Astrocyte (in vitro differentiated cells and primary cell): ENCODE measurements around the gene COBL. TPM values are rescaled to one million over a fixed set of nuclear protein-coding genes. Genes with fewer than 3 reads are reported as not detected.

Experiments used
- DNase-seq: peaks from one replicate; pipeline ENCODE4 v3.0.0-alpha.2; 2010; ENCODE audit warnings: low read depth
- FAIRE-seq: peaks from 2 replicates; lab custom pipeline; 2011; peaks lifted over from hg19 to GRCh38; lab: Jason Lieb, UNC
- H2AFZ ChIP-seq: 2 replicates; pipeline ENCODE4 v1.6.0; 2012; ENCODE audit warnings: low read depth, low read length, inconsistent platforms
- H3K27ac ChIP-seq: 2 replicates; pipeline ENCODE4 v1.5.1; 2011; ENCODE audit warnings: low read depth, low read length, inconsistent platforms
- H3K27me3 ChIP-seq: 2 replicates; pipeline ENCODE4 v1.6.0; 2011; ENCODE audit warnings: low read length, inconsistent platforms; ENCODE audit not compliant: insufficient read depth
- H3K36me3 ChIP-seq: 2 replicates; pipeline ENCODE4 v1.5.1; 2011; ENCODE audit warnings: low read length, inconsistent platforms; ENCODE audit not compliant: insufficient read depth
- H3K4me1 ChIP-seq: 2 replicates; pipeline ENCODE4 v1.5.1; 2011; ENCODE audit warnings: low read length, inconsistent platforms; ENCODE audit not compliant: insufficient read depth
- H3K4me2 ChIP-seq: 2 replicates; pipeline ENCODE4 v1.6.0; 2012; ENCODE audit warnings: low read length, inconsistent platforms
- H3K4me3 ChIP-seq: 2 replicates; pipeline ENCODE4 v1.5.1; 2011; ENCODE audit warnings: low read depth, mild to moderate bottlenecking, low read length, inconsistent platforms; ENCODE audit not compliant: insufficient read depth
- H3K79me2 ChIP-seq: 2 replicates; pipeline ENCODE4 v1.6.0; 2012; ENCODE audit warnings: mild to moderate bottlenecking, low read length, inconsistent platforms; ENCODE audit not compliant: insufficient read depth
- H3K9ac ChIP-seq: 2 replicates; pipeline ENCODE4 v1.6.0; 2012; ENCODE audit warnings: mild to moderate bottlenecking, low read length, inconsistent platforms
- H3K9me3 ChIP-seq: 2 replicates; pipeline ENCODE4 v1.5.1; 2012; ENCODE audit warnings: low read depth, mild to moderate bottlenecking, low read length, inconsistent platforms; ENCODE audit not compliant: insufficient read depth
- H4K20me1 ChIP-seq: 2 replicates; pipeline ENCODE4 v1.6.0; 2012; ENCODE audit warnings: low read length, inconsistent platforms; ENCODE audit not compliant: insufficient read depth
- H3K27ac Mint-ChIP-seq: one replicate; pipeline ENCODE4 v1.8.0; 2021; ENCODE audit warnings: mild to moderate bottlenecking, mixed read lengths; ENCODE audit not compliant: unreplicated experiment
- H3K27me3 Mint-ChIP-seq: one replicate; pipeline ENCODE4 v1.8.0; 2021; ENCODE audit warnings: low read depth, mixed read lengths; ENCODE audit not compliant: unreplicated experiment
- H3K36me3 Mint-ChIP-seq: one replicate; pipeline ENCODE4 v1.8.0; 2021; ENCODE audit warnings: low read depth, mixed read lengths; ENCODE audit not compliant: unreplicated experiment
- H3K4me1 Mint-ChIP-seq: one replicate; pipeline ENCODE4 v1.8.0; 2021; ENCODE audit warnings: low read depth, mixed read lengths; ENCODE audit not compliant: unreplicated experiment
- H3K4me3 Mint-ChIP-seq: one replicate; pipeline ENCODE4 v1.8.0; 2021; ENCODE audit warnings: mild to moderate bottlenecking, moderate library complexity, mixed read lengths; ENCODE audit not compliant: unreplicated experiment
- H3K9me3 Mint-ChIP-seq: one replicate; pipeline ENCODE4 v1.8.0; 2021; ENCODE audit warnings: mild to moderate bottlenecking, mixed read lengths; ENCODE audit not compliant: unreplicated experiment
- CTCF ChIP-seq: IDR thresholded peaks from 2 replicates; pipeline ENCODE4 v1.5.1; 2011; ENCODE audit warnings: low read depth, mild to moderate bottlenecking, inconsistent platforms, low read length, moderate library complexity; ENCODE audit not compliant: insufficient read depth
- EZH2 ChIP-seq: IDR thresholded peaks from 2 replicates; pipeline ENCODE4 v1.6.1; 2012; ENCODE audit warnings: mild to moderate bottlenecking, low read length, inconsistent platforms; ENCODE audit not compliant: insufficient read depth
- total RNA-seq: library from RNA; stranded (reverse); gene quantifications from 2 replicates; pipeline ENCODE4 v1.2.1, GENCODE V29; 2021

Gene COBL
- total RNA-seq, 1 donor from 2014 or later, result 6.4 TPM

DNA sequence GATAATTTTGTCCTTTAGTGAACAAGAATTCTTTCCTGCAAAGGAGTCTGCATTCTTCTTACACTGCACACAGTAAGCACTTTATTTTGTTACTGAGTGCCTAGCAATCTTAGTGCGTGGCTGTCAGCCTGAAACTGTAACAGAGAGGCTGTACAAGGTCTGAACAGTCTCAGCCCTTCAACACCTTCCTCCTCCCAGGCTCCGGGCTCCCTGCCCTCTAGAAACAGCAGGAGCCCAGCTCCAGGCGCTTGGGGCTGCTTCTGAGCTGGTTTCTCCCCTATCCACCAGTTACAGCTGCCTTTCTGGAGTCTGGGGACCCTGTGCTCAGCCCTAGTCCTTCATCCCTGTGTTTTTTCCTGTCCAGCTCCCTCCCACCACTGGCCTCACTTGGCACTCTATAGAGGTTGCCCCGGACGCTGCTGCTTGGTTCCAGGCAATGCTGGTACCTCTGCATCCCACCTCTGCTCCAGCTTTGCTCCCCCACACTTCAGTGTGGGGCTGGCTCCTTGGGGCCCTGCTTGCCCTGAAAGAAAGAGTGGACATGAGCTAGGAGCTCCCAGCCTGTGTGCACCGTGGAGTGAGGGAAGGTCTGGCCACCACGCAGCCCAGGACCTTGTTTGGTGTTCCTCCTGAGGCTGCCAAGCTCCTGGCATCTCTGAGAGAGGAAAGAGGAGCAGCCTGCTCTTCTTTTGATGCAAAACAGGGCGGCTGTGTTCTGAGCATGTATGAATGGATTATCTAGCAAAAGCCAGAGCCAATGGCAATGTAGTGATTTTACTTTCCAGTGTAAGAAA lies 282.7 kb downstream of the COBL start:
- peak overlapping the region; percentile 56 for H3K27ac ChIP-seq
- H3K27me3 Mint-ChIP-seq, result peaks cover 1% of the 10 kb centered on the region
- no peaks in the 10 kb centered on the region for H3K36me3 ChIP-seq
- no peaks in the 10 kb centered on the region for H3K36me3 Mint-ChIP-seq
- no peaks in the 10 kb centered on the region for H3K9me3 Mint-ChIP-seq
- peak overlapping the region; percentile 24 for H3K4me3 ChIP-seq
- no peak for TF ChIP-seq CTCF
- no peak for TF ChIP-seq EZH2
- peaks cover 7% of the 10 kb centered on the region for H3K27me3 ChIP-seq
- peaks cover 42% of the 10 kb centered on the region for H3K4me1 ChIP-seq
- H3K79me2 ChIP-seq, result no peaks in the 10 kb centered on the region
- H4K20me1 ChIP-seq, result no peaks in the 10 kb centered on the region
- no peaks in the 10 kb centered on the region for H3K9me3 ChIP-seq
- H2AFZ ChIP-seq, result peak overlapping the region; percentile 11
- peaks cover 39% of the 10 kb centered on the region for H3K4me1 Mint-ChIP-seq
- H3K27ac Mint-ChIP-seq, result peak overlapping the region; percentile 77
- DNase-seq (no peak), FAIRE-seq (no peak)
- peak overlapping the region; percentile 77 for H3K4me2 ChIP-seq
- peak overlapping the region; percentile 20 for H3K4me3 Mint-ChIP-seq
- H3K9ac ChIP-seq, result peak overlapping the region; percentile 55

DNA sequence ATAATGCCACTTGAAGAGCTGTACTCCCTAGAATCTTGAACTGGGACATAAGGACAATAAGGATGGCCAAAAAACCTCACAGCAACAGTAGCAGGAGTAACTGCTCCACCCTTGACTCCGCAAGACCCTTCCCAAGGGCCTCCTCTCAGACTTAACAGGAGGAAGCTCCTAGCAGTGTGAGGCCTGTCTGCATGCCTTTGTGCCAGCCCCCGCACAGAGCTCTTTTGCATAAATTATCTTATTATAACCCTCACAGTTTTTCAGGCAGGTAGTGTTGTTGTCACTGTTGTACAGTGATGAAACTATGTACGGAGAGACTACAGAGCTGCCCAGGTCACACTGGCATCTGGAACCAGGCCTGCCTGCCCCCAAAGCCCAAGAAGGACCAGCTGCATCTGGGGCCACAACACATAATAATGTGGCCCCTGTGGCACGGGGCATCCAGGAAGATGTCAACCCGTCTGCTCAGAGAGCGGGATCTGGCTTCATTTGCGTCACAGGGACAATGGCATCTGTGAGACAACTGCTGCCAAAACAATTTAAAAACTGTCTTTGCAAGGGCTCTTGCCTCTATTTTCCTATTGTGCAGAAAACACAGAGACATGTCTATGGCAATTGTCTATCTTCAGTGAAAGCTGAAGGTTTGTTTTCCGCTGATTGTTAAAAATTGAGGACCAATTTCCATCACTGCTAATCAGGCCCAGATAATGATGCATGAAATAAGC lies 284.7 kb downstream of the COBL start:
- Histone ChIP-seq H3K9ac (no peak overlapping the region), H3K4me1 (peaks cover 45% of the 10 kb centered on the region), H2AFZ (no peak overlapping the region), H3K79me2 (no peaks in the 10 kb centered on the region), H3K9me3 (no peaks in the 10 kb centered on the region), H3K27me3 (no peaks in the 10 kb centered on the region), H3K4me3 (no peak overlapping the region), H3K36me3 (no peaks in the 10 kb centered on the region), H4K20me1 (no peaks in the 10 kb centered on the region), H3K4me2 (no peak overlapping the region), H3K27ac (no peak overlapping the region)
- Mint-ChIP-seq H3K27me3 (no peaks in the 10 kb centered on the region), H3K27ac (peak overlapping the region; percentile 66), H3K4me1 (peaks cover 39% of the 10 kb centered on the region), H3K9me3 (no peaks in the 10 kb centered on the region), H3K4me3 (no peak overlapping the region), H3K36me3 (no peaks in the 10 kb centered on the region)
- TF ChIP-seq EZH2 (no peak), CTCF (no peak)
- FAIRE-seq (no peak), DNase-seq (no peak)
